ENCODE results near the gene GSE1.
"Not testable (repeated sequence)": the region's sequence is repeated elsewhere in the genome, so short reads cannot be mapped to it uniquely, and the experiment has no call there.

Gene GSE1

DNA sequence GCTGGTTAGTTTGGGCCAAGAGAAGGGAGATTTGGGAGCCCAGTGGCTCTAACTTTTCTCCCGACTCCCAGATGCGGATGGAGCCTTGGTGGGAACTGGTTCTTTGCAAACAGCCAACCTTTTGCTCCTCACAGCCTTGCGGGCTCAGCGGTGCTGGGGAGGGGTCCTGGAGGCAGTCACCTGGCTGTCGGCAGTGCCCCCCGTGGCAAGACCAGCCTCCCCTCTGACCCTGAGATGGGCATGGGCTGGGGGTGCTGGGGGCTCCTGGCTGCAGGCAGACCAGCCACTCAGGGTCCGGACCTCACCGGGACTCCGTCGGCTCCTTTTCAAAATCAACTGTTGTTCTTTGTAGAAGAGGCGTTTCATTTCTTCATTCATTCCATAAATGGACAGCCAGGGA lies 21.7 kb upstream of the GSE1 start:
- Histone ChIP-seq H3K4me1 (ENCODE audit: control insufficient read depth in 1 of 2, insufficient read depth in 2 of 2, low read length in 2 of 2) (peaks cover 7 to 10% of the 10 kb centered on the region in 2 donors), H3K4me3 (ENCODE audit: low read depth in 1 of 2, low read length in 2 of 2) (no peak overlapping the region), H3K9me3 (ENCODE audit: control insufficient read depth in 1 of 2, low read length in 2 of 2) (no peaks in the 10 kb centered on the region), H3K36me3 (ENCODE audit: control insufficient read depth in 1 of 2, insufficient read depth in 2 of 2, low read length in 2 of 2) (peaks cover 0 to 3% of the 10 kb centered on the region in 2 donors), H3K27me3 (ENCODE audit: control insufficient read depth in 1 of 2, insufficient read depth in 2 of 2, low read length in 2 of 2) (no peaks in the 10 kb centered on the region), H3K27ac (ENCODE audit: low read depth, low read length) (no peak overlapping the region), H3K9ac (ENCODE audit: low read depth in 1 of 2, low read length in 2 of 2) (no peak overlapping the region)

- not testable (repeated sequence) for H3K4me3 ChIP-seq (ENCODE audit: low read depth in 1 of 2, low read length in 2 of 2); H3K9me3 ChIP-seq (ENCODE audit: control insufficient read depth in 1 of 2, low read length in 2 of 2); H3K27ac ChIP-seq (ENCODE audit: low read depth, low read length); H3K36me3 ChIP-seq (ENCODE audit: control insufficient read depth in 1 of 2, insufficient read depth in 2 of 2, low read length in 2 of 2); H3K27me3 ChIP-seq (ENCODE audit: control insufficient read depth in 1 of 2, insufficient read depth in 2 of 2, low read length in 2 of 2); H3K9ac ChIP-seq (ENCODE audit: low read depth in 1 of 2, low read length in 2 of 2)
- peaks cover 7 to 10% of the 10 kb centered on the region in 2 donors for H3K4me1 ChIP-seq (ENCODE audit: control insufficient read depth in 1 of 2, insufficient read depth in 2 of 2, low read length in 2 of 2)
Observed at GRCh38 chr16:85592277-85592676, 20.8 kb upstream of the GSE1 start.

GRCh38 chr16:85592700-85593493 lies 20.2 kb upstream of the GSE1 start:
- H3K36me3 ChIP-seq (ENCODE audit: control insufficient read depth in 1 of 2, insufficient read depth in 2 of 2, low read length in 2 of 2): peaks cover 0 to 3% of the 10 kb centered on the region in 2 donors
- H3K27me3 ChIP-seq (ENCODE audit: control insufficient read depth in 1 of 2, insufficient read depth in 2 of 2, low read length in 2 of 2): no peaks in the 10 kb centered on the region
- no peaks in the 10 kb centered on the region for H3K9me3 ChIP-seq (ENCODE audit: control insufficient read depth in 1 of 2, low read length in 2 of 2)
- H3K27ac ChIP-seq (ENCODE audit: low read depth, low read length): no peak overlapping the region
- H3K4me3 ChIP-seq (ENCODE audit: low read depth in 1 of 2, low read length in 2 of 2): no peak overlapping the region
- H3K9ac ChIP-seq (ENCODE audit: low read depth in 1 of 2, low read length in 2 of 2): no peak overlapping the region
- peaks cover 7 to 10% of the 10 kb centered on the region in 2 donors for H3K4me1 ChIP-seq (ENCODE audit: control insufficient read depth in 1 of 2, insufficient read depth in 2 of 2, low read length in 2 of 2)

DNA sequence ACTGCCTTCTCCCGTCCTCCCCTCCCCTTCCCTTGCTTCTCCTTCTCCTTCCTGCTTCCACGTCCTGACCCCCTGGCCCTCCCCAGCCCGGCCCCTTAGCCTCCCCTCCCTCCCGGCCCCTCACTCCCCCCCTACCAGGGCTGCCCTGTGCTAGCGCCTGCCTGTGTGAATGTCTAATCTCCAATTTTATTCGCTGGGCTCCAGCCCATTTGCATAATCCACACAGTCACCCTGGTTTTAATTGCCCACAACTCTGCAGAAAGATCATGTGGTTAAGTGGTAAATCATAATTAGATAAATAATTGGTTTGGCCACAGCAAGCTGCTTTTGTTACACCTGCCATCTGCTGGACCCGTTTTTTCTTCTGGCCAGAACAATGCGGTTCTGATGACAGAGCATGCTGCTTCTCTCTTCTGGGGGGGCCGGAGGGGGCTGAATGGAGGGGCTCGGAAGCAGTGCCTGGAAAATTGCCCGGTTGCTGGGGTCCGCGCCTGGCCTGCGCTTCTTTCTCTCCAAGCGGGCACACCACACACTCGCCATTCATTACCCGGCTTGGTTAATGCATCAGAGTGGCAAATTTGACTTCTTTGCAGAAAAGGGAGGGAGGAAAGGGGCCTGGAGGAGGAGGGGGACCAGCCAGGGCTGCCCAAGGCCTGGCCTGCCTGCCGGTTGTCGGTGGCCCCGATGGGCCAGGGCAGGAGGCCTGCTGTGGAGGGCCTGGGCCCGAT lies 19.5 kb upstream of the GSE1 start:
- H3K4me3 ChIP-seq (ENCODE audit: low read depth in 1 of 2, low read length in 2 of 2): no peak overlapping the region
- H3K36me3 ChIP-seq (ENCODE audit: control insufficient read depth in 1 of 2, insufficient read depth in 2 of 2, low read length in 2 of 2): peaks cover 0 to 3% of the 10 kb centered on the region in 2 donors
- H3K4me1 ChIP-seq (ENCODE audit: control insufficient read depth in 1 of 2, insufficient read depth in 2 of 2, low read length in 2 of 2): peaks cover 7 to 10% of the 10 kb centered on the region in 2 donors
- H3K27ac ChIP-seq (ENCODE audit: low read depth, low read length): no peak overlapping the region
- no peaks in the 10 kb centered on the region for H3K9me3 ChIP-seq (ENCODE audit: control insufficient read depth in 1 of 2, low read length in 2 of 2)
- no peak overlapping the region for H3K9ac ChIP-seq (ENCODE audit: low read depth in 1 of 2, low read length in 2 of 2)
- no peaks in the 10 kb centered on the region for H3K27me3 ChIP-seq (ENCODE audit: control insufficient read depth in 1 of 2, insufficient read depth in 2 of 2, low read length in 2 of 2)

DNA sequence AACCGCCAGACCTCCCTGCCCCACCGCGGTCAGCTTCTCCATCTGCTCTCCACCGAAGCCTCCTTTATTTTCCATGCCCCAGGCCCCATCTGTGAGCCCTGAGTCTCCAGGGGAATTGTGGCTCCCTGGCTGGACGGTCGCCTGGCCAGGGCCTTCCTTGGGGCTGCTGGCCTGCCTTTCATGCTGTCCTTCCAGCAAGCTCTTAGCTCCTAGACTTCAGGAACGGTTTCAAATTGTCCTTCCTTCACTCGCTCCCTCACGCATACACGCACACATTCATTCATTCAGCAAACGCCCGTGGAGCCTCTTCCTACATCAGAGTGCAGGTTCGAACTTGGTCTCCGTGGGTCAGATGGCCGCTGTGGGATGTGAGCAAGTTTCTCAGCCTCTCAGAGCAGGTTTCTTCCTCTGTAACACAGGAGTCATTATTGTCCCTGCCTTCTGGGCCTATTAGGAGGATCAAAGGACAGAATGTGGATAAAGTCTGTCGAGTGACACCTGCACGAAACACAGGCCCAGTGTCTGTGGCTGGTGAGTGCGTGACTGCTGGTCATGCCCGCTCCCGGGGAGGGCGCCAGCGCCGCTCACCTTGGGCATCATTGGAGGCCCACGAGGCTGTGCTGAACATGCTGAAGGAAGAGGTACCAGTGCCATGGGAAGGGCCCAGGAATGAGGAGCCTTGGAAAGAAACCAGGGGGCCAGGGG lies 18.7 kb upstream of the GSE1 start:
- H3K9ac ChIP-seq (ENCODE audit: low read depth in 1 of 2, low read length in 2 of 2): no peak overlapping the region
- no peak overlapping the region for H3K4me3 ChIP-seq (ENCODE audit: low read depth in 1 of 2, low read length in 2 of 2)
- no peaks in the 10 kb centered on the region for H3K9me3 ChIP-seq (ENCODE audit: control insufficient read depth in 1 of 2, low read length in 2 of 2)
- no peak overlapping the region for H3K27ac ChIP-seq (ENCODE audit: low read depth, low read length)
- no peaks in the 10 kb centered on the region for H3K27me3 ChIP-seq (ENCODE audit: control insufficient read depth in 1 of 2, insufficient read depth in 2 of 2, low read length in 2 of 2)
- peaks cover 7 to 10% of the 10 kb centered on the region in 2 donors for H3K4me1 ChIP-seq (ENCODE audit: control insufficient read depth in 1 of 2, insufficient read depth in 2 of 2, low read length in 2 of 2)
- peaks cover 0 to 3% of the 10 kb centered on the region in 2 donors for H3K36me3 ChIP-seq (ENCODE audit: control insufficient read depth in 1 of 2, insufficient read depth in 2 of 2, low read length in 2 of 2)

GRCh38 chr16:85594978-85595661 lies 18.0 kb upstream of the GSE1 start:
- Histone ChIP-seq H3K27me3 (ENCODE audit: control insufficient read depth in 1 of 2, insufficient read depth in 2 of 2, low read length in 2 of 2) (no peaks in the 10 kb centered on the region), H3K4me1 (ENCODE audit: control insufficient read depth in 1 of 2, insufficient read depth in 2 of 2, low read length in 2 of 2) (peaks cover 7 to 10% of the 10 kb centered on the region in 2 donors), H3K4me3 (ENCODE audit: low read depth in 1 of 2, low read length in 2 of 2) (no peak overlapping the region), H3K36me3 (ENCODE audit: control insufficient read depth in 1 of 2, insufficient read depth in 2 of 2, low read length in 2 of 2) (peaks cover 0 to 3% of the 10 kb centered on the region in 2 donors), H3K9me3 (ENCODE audit: control insufficient read depth in 1 of 2, low read length in 2 of 2) (no peaks in the 10 kb centered on the region), H3K9ac (ENCODE audit: low read depth in 1 of 2, low read length in 2 of 2) (no peak overlapping the region), H3K27ac (ENCODE audit: low read depth, low read length) (no peak overlapping the region)

DNA sequence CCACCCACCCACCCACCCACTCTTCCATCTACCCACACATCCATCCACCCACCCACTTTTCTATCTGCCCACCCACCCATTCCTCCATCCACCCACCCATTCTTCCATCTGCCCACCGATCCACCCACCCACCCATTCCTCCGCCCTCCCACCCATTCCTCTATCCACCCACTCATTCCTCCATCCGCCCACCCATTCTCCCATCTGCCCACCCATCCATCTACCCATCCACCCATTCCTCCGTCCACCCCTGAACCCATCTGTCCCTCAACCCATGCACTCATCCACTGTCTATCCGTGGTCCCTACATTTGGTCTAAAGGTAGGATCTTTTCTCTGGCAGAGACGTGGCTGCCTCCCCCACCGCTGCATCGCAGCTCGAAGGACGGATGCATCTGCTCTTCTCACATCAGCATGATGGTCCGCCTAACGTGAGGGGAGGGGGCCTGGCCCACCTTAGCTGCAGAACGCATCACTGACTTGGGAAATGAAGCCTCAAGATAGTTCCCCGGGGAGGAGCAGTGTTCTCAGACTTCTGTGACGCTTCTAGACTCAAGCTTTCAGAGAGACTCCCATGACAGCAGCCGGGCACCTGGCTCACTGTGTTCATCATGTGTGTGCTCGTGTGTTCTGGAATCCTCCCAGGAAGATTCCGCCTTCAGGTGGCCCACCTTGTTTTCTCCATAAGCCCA lies 17.2 kb upstream of the GSE1 start:
- peaks cover 7 to 10% of the 10 kb centered on the region in 2 donors for H3K4me1 ChIP-seq (ENCODE audit: control insufficient read depth in 1 of 2, insufficient read depth in 2 of 2, low read length in 2 of 2)
- H3K27ac ChIP-seq (ENCODE audit: low read depth, low read length): no peak overlapping the region
- H3K9me3 ChIP-seq (ENCODE audit: control insufficient read depth in 1 of 2, low read length in 2 of 2): no peaks in the 10 kb centered on the region
- H3K27me3 ChIP-seq (ENCODE audit: control insufficient read depth in 1 of 2, insufficient read depth in 2 of 2, low read length in 2 of 2): no peaks in the 10 kb centered on the region
- H3K9ac ChIP-seq (ENCODE audit: low read depth in 1 of 2, low read length in 2 of 2): no peak overlapping the region
- H3K36me3 ChIP-seq (ENCODE audit: control insufficient read depth in 1 of 2, insufficient read depth in 2 of 2, low read length in 2 of 2): peaks cover 0 to 3% of the 10 kb centered on the region in 2 donors
- no peak overlapping the region for H3K4me3 ChIP-seq (ENCODE audit: low read depth in 1 of 2, low read length in 2 of 2)

- Histone ChIP-seq H3K9me3 (ENCODE audit: control insufficient read depth in 1 of 2, low read length in 2 of 2) (no peaks in the 10 kb centered on the region), H3K4me3 (ENCODE audit: low read depth in 1 of 2, low read length in 2 of 2) (no peak overlapping the region), H3K4me1 (ENCODE audit: control insufficient read depth in 1 of 2, insufficient read depth in 2 of 2, low read length in 2 of 2) (peaks cover 2 to 9% of the 10 kb centered on the region in 2 donors), H3K9ac (ENCODE audit: low read depth in 1 of 2, low read length in 2 of 2) (no peak overlapping the region), H3K36me3 (ENCODE audit: control insufficient read depth in 1 of 2, insufficient read depth in 2 of 2, low read length in 2 of 2) (peaks cover 0 to 3% of the 10 kb centered on the region in 2 donors), H3K27me3 (ENCODE audit: control insufficient read depth in 1 of 2, insufficient read depth in 2 of 2, low read length in 2 of 2) (no peaks in the 10 kb centered on the region), H3K27ac (ENCODE audit: low read depth, low read length) (no peak overlapping the region)
Observed at GRCh38 chr16:85598141-85598540, 15.0 kb upstream of the GSE1 start.

DNA sequence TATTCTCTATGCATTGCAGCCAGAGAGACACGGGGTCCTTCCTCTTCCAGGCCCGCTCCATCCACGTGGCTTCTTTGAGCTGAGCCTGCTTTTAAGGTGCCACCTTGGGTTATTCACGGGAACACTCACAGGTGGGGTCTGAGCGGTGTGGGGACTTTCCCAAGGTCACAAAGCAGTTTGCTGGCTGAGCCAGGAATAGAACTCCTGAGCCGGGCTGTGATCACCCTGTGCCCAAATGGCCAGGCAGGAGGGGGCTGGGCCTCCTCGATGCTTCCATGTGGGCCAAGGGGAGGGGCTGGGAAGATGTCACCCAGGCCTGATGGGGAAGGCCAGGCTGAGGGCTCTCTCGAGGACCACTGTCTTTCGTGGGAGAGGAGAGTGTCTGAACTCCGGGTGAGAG lies 13.0 kb upstream of the GSE1 start:
- Histone ChIP-seq H3K36me3 (ENCODE audit: control insufficient read depth in 1 of 2, insufficient read depth in 2 of 2, low read length in 2 of 2) (peaks cover 0 to 3% of the 10 kb centered on the region in 2 donors), H3K4me3 (ENCODE audit: low read depth in 1 of 2, low read length in 2 of 2) (no peak overlapping the region), H3K4me1 (ENCODE audit: control insufficient read depth in 1 of 2, insufficient read depth in 2 of 2, low read length in 2 of 2) (peaks cover under 1 to 7% of the 10 kb centered on the region in 2 donors), H3K9ac (ENCODE audit: low read depth in 1 of 2, low read length in 2 of 2) (no peak overlapping the region), H3K27ac (ENCODE audit: low read depth, low read length) (no peak overlapping the region), H3K27me3 (ENCODE audit: control insufficient read depth in 1 of 2, insufficient read depth in 2 of 2, low read length in 2 of 2) (no peaks in the 10 kb centered on the region), H3K9me3 (ENCODE audit: control insufficient read depth in 1 of 2, low read length in 2 of 2) (no peaks in the 10 kb centered on the region)

All from duodenal mucosa (tissue), 2 donors.